ENCODE results near the gene TMEM62.
"Not testable (repeated sequence)": the region's sequence is repeated elsewhere in the genome, so short reads cannot be mapped to it uniquely, and the experiment has no call there.

The TMEM62 gene

DNA sequence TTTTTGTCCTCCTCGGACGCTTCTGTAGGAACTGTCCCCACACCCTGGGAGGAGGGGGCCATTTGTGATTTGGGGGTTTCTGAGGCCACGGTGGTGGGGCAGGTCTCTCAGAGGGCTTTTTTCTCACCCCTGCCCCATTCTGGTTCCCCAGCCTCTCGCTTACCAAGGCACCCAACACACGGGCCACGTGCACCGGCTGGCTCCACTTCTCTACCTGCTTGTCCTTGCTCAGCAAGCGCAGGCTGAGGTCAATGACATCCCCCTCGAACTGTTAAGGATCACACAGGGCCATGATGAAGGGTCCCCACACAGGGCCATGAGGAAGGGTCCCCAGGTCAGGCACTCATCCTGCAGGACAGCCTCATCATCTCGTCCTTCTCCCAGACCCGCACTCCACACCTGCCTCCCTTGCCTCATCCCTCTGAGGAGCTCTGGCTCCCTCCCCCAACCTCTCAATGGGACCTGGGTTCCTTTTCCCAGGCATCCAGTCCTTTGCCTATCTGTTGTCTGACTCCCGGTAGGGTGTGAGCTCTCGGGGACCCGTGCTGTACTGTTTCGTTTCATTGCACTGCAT, 76.9 kb downstream of the TMEM62 start:
- DNase-seq (ENCODE audit: low spot score): no peak

GRCh38 chr15:43210807-43211206, 77.4 kb downstream of the TMEM62 start:
- DNase-seq (ENCODE audit: low spot score): no peak

DNA sequence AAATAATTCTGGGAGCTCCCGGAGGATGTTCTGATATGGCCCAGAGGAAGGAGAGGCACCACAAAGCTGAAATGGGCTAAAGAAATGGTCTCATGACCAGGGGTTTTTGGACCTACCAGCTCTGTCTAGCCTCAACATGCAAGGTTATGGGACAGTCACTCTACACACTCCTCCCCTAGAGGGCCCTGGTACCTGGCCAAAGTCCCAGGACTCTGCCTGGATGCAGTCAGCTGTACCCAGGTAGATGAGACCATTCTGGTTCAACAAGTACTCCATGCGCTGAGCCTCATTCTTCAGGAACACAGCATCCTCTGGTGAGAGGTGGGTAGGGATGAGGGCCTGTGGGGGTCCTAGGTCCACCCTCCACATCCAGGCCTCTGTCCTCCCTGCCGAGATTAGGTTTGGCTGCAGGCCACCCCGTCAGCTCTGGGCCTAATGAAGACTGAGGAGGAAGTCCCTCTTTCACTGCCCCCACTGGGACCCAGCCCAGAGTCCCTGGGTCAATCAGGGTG, 77.9 kb downstream of the TMEM62 start:
- no peak for DNase-seq (ENCODE audit: low spot score)

GRCh38 chr15:43212299-43212698, 78.9 kb downstream of the TMEM62 start:
- DNase-seq (ENCODE audit: low spot score): no peak

- no peak for DNase-seq (ENCODE audit: low spot score)
Measured at GRCh38 chr15:43212951-43213350, 79.6 kb downstream of the TMEM62 start.

GRCh38 chr15:43213466-43213865, 80.1 kb downstream of the TMEM62 start:
- no peak for DNase-seq (ENCODE audit: low spot score)

DNA sequence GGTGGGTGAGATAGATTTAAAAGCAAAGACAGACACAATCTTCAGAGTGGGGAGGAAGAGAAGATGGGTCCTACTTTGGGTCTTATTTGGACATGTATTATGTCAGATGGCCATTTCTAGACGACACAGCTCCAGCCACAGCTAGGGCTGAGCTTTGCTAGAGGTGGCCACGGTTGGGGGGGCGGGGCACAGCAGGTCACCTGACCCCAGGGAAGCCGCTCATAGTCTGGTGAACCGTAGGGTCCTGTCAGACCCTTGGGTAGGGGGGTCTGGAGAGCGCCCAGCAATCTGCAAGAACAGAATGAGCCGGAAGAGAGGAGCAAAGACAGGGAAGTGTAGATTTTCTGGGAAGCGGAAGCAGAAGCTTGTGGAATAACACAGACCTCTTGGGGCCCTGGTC, 80.8 kb downstream of the TMEM62 start:
- DNase-seq (ENCODE audit: low spot score): no peak

DNA sequence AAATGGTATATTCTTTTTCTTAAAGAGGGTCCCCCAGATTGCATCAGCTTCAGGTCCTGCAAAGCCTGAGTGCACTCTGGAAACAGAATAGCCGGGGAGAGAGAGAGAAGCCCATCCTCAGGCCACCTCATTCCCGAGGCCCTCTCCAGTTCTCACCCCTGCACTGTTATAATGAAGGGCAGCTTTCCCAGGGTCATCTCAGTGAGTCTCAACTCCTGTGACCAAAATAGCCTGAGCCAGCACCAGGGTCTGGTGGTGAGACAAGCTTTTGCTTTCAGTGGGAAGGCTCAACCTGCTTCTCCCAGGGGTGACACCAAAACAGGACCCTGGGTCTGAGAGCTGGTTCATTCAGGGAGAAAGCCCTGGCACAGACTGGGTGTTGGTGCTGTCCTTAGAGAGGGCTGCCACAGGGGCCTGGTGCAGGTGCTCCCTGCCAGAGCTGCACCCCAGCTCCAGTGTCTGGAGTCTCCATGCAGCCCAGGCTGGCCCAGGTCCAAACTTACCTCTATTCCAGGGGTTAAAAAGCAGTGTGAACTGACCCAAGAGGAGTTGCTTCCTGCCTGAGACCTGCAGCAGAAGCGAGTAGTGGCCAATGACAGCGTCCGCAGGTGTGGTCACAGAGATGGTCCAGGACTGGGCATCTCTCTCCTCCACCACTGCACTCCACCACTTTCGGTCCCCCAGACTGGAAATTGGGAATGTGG, 81.4 kb downstream of the TMEM62 start:
- no peak for DNase-seq (ENCODE audit: low spot score)

GRCh38 chr15:43215961-43216360, 82.6 kb downstream of the TMEM62 start:
- peak; percentile 54 for DNase-seq (ENCODE audit: low spot score)

DNA sequence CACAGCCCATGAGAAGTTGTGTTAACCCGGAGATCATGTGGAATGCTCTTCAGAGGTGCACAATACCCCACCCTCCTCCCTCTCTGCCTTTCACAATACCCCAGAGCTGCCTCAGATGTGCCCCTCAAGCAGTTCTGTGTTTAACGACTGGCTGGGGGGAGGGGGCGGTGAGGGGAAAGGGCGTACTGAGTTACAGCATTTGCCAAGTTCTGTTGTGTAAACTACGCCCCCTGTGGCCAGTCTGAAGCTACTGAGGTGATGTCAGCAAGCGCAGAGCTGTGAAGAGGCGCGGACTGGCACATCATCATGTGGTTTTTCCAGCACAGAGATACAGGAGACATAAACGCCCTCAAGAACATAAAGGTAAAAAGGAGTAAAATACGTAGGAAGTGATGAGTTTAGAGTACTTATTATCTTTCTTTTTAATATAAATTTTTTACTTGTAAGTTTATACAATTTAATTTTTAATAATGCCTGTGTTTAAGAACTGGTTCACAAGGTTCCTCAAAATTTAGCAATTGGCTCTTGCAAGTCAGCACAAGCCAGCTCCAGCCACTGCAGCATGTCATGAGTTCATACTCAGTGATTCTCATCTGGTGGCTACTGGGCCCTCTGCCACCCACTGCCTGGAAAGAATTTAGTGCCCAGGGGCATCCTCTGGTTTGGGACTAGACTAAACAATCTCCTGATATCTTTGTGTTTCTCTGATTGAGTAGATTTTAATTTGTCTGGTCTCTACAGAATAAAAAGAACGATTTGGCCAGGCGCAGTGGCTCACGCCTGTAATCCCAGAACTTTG, 85.7 kb downstream of the TMEM62 start:
- DNase-seq (ENCODE audit: low spot score): peak; percentile 5

DNA sequence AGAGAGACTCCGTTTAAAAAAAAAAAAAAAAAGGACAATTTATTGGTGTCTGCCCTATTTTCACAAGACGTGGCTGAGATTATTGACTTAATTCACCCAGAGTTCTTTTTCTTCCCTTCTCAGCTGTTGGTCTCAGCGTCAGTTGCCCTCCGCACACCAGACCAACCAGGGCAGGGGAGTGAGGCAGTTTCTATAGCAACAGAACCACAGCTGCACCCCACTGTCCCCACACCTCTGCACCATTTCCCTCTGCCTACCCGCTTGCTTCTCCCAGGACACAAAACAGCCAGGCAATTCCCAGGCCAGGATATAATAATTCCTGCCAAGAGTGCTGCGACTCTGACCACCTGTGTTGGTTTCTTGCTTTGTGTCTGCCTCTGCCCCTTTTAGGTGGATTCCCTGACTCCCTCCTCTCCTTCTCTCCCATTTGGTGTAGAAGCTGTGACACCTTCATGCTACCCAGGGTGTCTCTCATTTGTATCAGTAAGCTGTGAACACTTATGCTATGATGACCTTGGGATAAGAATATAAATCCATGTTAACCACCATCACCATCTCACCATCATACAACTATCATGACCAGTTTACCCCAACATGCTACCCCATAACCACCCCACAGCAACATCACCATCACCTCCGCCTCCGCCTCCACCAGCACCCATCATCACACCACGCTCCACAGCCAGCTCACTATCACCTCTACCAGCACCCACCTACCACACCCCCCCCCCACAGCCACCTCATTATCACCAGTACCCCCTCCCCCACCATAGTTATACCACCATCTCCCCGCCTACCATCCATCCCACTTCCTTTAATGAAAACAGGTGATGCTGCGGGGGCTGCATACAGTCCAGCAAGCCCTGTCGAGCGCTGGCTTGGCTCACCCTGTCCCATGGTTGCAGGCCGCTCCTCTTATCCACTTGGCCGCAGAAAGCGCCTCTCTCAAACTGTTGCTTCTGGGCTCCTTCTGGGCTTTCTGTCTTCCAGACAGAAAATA, 86.8 kb downstream of the TMEM62 start:
- no peak for DNase-seq (ENCODE audit: low spot score)

- DNase-seq (ENCODE audit: low spot score): no peak
Measured at GRCh38 chr15:43220991-43221403, 87.6 kb downstream of the TMEM62 start, which contains the start of gene EPB42. TSS of gene EPB42 (minus strand) at chr15:43221018. CDS start at chr15:43220825, 193 bp downstream.

DNA sequence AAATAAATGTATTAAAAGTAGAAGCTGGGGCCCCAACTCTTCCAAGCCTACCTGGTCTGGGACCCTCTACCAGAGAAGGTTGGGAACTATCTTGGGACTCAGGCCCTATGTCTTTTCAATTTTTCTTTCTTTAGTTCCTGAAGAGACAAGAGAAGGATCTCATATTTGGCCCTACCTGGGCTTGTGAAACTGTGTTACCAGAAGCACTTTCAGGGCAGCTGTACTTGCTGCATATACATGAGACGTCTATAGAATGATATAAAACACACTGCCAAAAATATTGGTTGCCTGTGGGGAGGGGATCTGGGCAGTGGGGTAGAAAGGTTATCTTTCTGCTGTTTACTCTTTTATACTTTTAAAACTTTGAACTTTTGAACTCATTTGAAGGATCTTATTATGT, 88.0 kb downstream of the TMEM62 start:
- no peak for DNase-seq (ENCODE audit: low spot score)

DNA sequence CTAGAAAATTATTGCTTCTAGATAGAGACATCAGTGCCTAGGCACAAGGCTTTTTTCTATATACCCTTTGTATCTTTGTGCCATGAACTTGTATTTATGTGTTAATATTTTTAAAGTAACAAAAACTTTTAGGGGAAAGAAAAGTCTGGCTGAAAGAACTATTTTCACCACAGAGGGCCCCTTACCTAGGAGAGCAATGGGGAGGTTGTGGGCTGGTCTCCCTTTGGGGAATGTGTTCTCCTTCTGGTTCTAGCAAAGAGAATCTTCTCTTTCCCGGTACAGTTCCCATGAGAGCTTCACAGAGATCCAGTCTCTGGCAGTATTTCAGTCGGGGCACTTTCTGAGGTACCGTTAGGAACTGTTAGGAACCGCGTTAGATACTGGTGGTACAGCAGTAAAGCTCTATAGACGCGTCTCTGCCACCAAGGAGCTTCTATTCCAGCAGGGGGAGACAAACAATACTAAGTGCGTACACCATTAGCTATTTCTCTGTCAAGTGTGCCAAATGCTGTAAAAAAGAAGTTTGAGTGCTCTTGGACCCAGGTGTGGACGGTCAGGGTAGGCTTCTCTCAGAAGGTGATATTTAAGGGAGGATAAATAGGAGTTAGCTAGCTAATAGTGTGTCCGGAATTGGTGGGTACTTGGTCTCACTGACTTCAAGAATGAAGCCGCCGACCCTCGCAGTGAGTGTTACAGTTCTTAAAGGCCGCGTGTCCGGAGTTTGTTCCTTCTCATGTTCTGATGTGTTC, 92.0 kb downstream of the TMEM62 start:
- DNase-seq (ENCODE audit: low spot score): peak; percentile 52

GRCh38 chr15:43225950-43226255, 92.5 kb downstream of the TMEM62 start:
- DNase-seq (ENCODE audit: low spot score): not testable (repeated sequence)

GRCh38 chr15:43226436-43227305, 93.3 kb downstream of the TMEM62 start:
- no peak for DNase-seq (ENCODE audit: low spot score)

DNA sequence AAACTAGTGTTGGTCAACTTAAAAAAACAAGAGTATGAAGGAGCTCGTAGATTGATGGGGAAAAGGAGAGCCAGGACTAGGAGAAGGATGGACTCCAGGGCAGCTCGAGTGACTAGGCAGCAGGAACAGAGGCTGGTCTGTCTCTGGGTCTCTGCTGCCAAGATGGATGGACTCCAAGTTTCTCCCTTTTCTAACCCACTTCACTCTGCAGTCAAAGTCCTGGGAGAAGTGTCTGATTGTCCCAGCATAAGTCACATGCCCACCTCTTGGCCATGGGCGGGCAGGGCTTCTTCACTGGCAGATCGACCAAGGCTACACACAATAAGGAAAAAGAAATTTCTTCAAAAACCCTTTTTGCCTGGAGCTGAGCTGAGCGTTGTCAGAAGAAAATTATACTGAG, 96.6 kb downstream of the TMEM62 start:
- no peak for DNase-seq (ENCODE audit: low spot score)

GRCh38 chr15:43230640-43231115, 97.3 kb downstream of the TMEM62 start:
- no peak for DNase-seq (ENCODE audit: low spot score)

DNA sequence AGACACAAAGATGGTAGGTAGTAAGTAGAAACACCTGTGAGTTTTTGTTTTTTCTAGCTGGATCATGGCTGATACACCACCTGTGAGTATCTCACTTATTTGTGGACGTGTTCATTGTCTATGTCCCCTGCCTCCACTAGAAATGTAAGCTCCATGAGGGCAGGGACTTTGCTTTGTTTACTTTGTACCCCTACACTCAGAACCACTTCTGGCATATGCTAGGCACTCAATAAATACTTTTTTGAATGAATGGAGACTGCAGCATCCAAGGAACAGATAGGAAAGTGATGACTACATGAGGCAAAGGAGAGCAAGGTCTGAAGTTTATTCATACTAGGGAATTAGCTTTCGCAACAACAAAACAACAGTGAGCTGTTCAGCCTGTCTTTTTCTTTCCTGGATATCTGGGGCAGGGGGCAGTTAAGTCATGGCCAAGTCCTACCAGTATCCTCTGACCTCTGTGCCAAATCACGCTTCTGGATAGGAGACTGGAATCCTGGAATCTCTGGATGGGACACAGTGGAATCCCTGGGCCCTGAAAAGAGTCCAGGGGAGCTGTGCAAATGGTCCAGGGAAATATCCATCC, 99.0 kb downstream of the TMEM62 start:
- DNase-seq (ENCODE audit: low spot score): no peak

Measured in RKO (cell line).